Measurements from ENCODE around the gene CLEC20A. TPM values are rescaled to one million over a fixed set of nuclear protein-coding genes. Genes with fewer than 3 reads are reported as not detected.

CLEC20A gene
- total RNA-seq, 1 donor from 2014 or later, result not detected

GRCh38 chr1:178510155-178510554 lies 13.4 kb upstream of the CLEC20A start:
- Histone ChIP-seq H3K27ac (no peak overlapping the region), H3K4me3 (no peak overlapping the region), H3K36me3 (no peaks in the 10 kb centered on the region), H3K9me3 (no peaks in the 10 kb centered on the region), H3K27me3 (ENCODE audit: low read depth) (no peaks in the 10 kb centered on the region), H3K4me1 (peaks cover 5% of the 10 kb centered on the region)
- TF ChIP-seq CTCF (IDR thresholded peaks at IDR 0.05), result no peak
- no peak for ATAC-seq
- no peak for DNase-seq
- intact Hi-C loops (cut with DNase I), result no loop called here

- Histone ChIP-seq H3K27ac (no peak overlapping the region), H3K36me3 (no peaks in the 10 kb centered on the region), H3K9me3 (no peaks in the 10 kb centered on the region), H3K4me3 (no peak overlapping the region), H3K4me1 (peaks cover 5% of the 10 kb centered on the region), H3K27me3 (ENCODE audit: low read depth) (no peaks in the 10 kb centered on the region)
- DNase-seq (no peak), ATAC-seq (no peak)
- intact Hi-C loops (cut with DNase I), result no loop called here
- no peak for TF ChIP-seq CTCF (IDR thresholded peaks at IDR 0.05)
These were observed 12.7 kb upstream of the CLEC20A start for GRCh38 chr1:178509414-178510007.

- intact Hi-C loops (cut with DNase I), result no loop called here
- H3K27me3 ChIP-seq (ENCODE audit: low read depth), result no peaks in the 10 kb centered on the region
- H3K9me3 ChIP-seq, result no peaks in the 10 kb centered on the region
- no peak for TF ChIP-seq CTCF (IDR thresholded peaks at IDR 0.05)
- no peak overlapping the region for H3K4me3 ChIP-seq
- no peaks in the 10 kb centered on the region for H3K36me3 ChIP-seq
- DNase-seq (no peak), ATAC-seq (no peak)
- no peak overlapping the region for H3K27ac ChIP-seq
- no peaks in the 10 kb centered on the region for H3K4me1 ChIP-seq
These were observed 9.9 kb upstream of the CLEC20A start for GRCh38 chr1:178506669-178507068.

GRCh38 chr1:178506177-178506576 lies 9.4 kb upstream of the CLEC20A start:
- Histone ChIP-seq H3K36me3 (no peaks in the 10 kb centered on the region), H3K27ac (no peak overlapping the region), H3K4me3 (no peak overlapping the region), H3K27me3 (ENCODE audit: low read depth) (no peaks in the 10 kb centered on the region), H3K9me3 (no peaks in the 10 kb centered on the region), H3K4me1 (no peaks in the 10 kb centered on the region)
- ATAC-seq (no peak), DNase-seq (no peak)
- TF ChIP-seq CTCF (IDR thresholded peaks at IDR 0.05), result no peak
- intact Hi-C loops (cut with DNase I), result no loop called here

GRCh38 chr1:178504286-178504685 lies 7.5 kb upstream of the CLEC20A start:
- no peak for TF ChIP-seq CTCF (IDR thresholded peaks at IDR 0.05)
- H3K9me3 ChIP-seq, result no peaks in the 10 kb centered on the region
- no peak for ATAC-seq
- no peaks in the 10 kb centered on the region for H3K4me1 ChIP-seq
- H3K4me3 ChIP-seq, result no peak overlapping the region
- no peak for DNase-seq
- H3K36me3 ChIP-seq, result no peaks in the 10 kb centered on the region
- no peaks in the 10 kb centered on the region for H3K27me3 ChIP-seq (ENCODE audit: low read depth)
- intact Hi-C loops (cut with DNase I), result no loop called here
- no peak overlapping the region for H3K27ac ChIP-seq

Measured in lower lobe of right lung (tissue), 2 donors.